Keratinocyte (primary cell): ENCODE results near the gene RGS3. TPM values are rescaled to one million over a fixed set of nuclear protein-coding genes. Genes with fewer than 3 reads are reported as not detected.

Source experiments
- DNase-seq: peaks from one replicate; pipeline ENCODE4 v3.0.0-alpha.2; 2011; ENCODE audit warnings: low read depth, missing footprints, low spot score
- FAIRE-seq: peaks from 2 replicates; lab custom pipeline; 2011; peaks lifted over from hg19 to GRCh38; lab: Jason Lieb, UNC
- H2AFZ ChIP-seq: 2 replicates; pipeline ENCODE4 v1.6.0; 2012; ENCODE audit warnings: low read length, control low read depth, inconsistent platforms; ENCODE audit not compliant: control insufficient read depth
- H3K27ac ChIP-seq: 2 replicates; pipeline ENCODE4 v1.5.1; 2011; ENCODE audit warnings: low read length; ENCODE audit not compliant: control insufficient read depth, insufficient read depth
- H3K27me3 ChIP-seq: 3 replicates; pipeline ENCODE4 v1.6.0; 2011; ENCODE audit warnings: low read length; ENCODE audit not compliant: control insufficient read depth, insufficient read depth; ENCODE audit errors: extremely low read depth
- H3K36me3 ChIP-seq, 2 experiments: 2 replicates in 1 of 2; 3 replicates in 1 of 2; pipeline ENCODE4 v1.5.1; 2011; ENCODE audit warnings: low read length in 2 of 2, mild to moderate bottlenecking in 1 of 2; ENCODE audit not compliant: control insufficient read depth in 2 of 2, insufficient read depth in 2 of 2; ENCODE audit errors: extremely low read depth in 1 of 2
- H3K4me1 ChIP-seq: 3 replicates; pipeline ENCODE4 v1.5.1; 2011; ENCODE audit warnings: low read length; ENCODE audit not compliant: control insufficient read depth, insufficient read depth; ENCODE audit errors: extremely low read depth
- H3K4me2 ChIP-seq: 3 replicates; pipeline ENCODE4 v1.6.0; 2011; ENCODE audit warnings: low read depth, low read length; ENCODE audit not compliant: control insufficient read depth, insufficient read depth; ENCODE audit errors: extremely low read depth
- H3K4me3 ChIP-seq, 3 experiments: fragments of 200-600 bp in 1 of 3; sonication (generic) in 1 of 3; 2 replicates in 2 of 3; 3 replicates in 1 of 3; pipeline ENCODE4 v1.5.1; 2011 to 2016; ENCODE audit warnings: low read length in 3 of 3, mild to moderate bottlenecking in 3 of 3, control low read depth in 2 of 3, inconsistent platforms in 1 of 3, low read depth in 1 of 3, mixed read lengths in 1 of 3, mixed run types in 1 of 3, moderate library complexity in 1 of 3; ENCODE audit not compliant: control insufficient read depth in 2 of 3, insufficient read depth in 2 of 3; ENCODE audit errors: extremely low read depth in 1 of 3
- H3K79me2 ChIP-seq: 2 replicates; pipeline ENCODE4 v1.6.0; 2012; ENCODE audit warnings: low read length; ENCODE audit not compliant: control insufficient read depth, insufficient read depth
- H3K9ac ChIP-seq: 3 replicates; pipeline ENCODE4 v1.6.0; 2011; ENCODE audit warnings: low read length; ENCODE audit not compliant: control insufficient read depth, insufficient read depth; ENCODE audit errors: extremely low read depth
- H3K9me1 ChIP-seq: 3 replicates; pipeline ENCODE4 v1.6.0; 2011; ENCODE audit warnings: low read length; ENCODE audit not compliant: control insufficient read depth, insufficient read depth; ENCODE audit errors: extremely low read depth
- H3K9me3 ChIP-seq: 2 replicates; pipeline ENCODE4 v1.5.1; 2012; ENCODE audit warnings: low read depth, low read length; ENCODE audit not compliant: control insufficient read depth
- H4K20me1 ChIP-seq: 3 replicates; pipeline ENCODE4 v1.6.0; 2011; ENCODE audit warnings: low read length; ENCODE audit not compliant: control insufficient read depth, insufficient read depth; ENCODE audit errors: extremely low read depth
- CTCF ChIP-seq, 3 experiments: IDR thresholded peaks in 1 of 3; conservative IDR thresholded peaks in 1 of 3; optimal IDR thresholded peaks in 1 of 3; 2 replicates in 2 of 3; 3 replicates in 1 of 3; pipeline versions ENCODE3 to v1.5.1; 2011; ENCODE audit warnings: low read length in 3 of 3, mild to moderate bottlenecking in 3 of 3, moderate library complexity in 2 of 3, control low read depth in 1 of 3, inconsistent platforms in 1 of 3; ENCODE audit not compliant: insufficient read depth in 2 of 3; ENCODE audit errors: extremely low read depth in 1 of 3
- EZH2 ChIP-seq: IDR thresholded peaks from one replicate; pipeline ENCODE4 v1.6.1; 2012; ENCODE audit warnings: inconsistent platforms, mild to moderate bottlenecking, low read length, moderate library complexity
- dilution Hi-C: fragments of 300-500 bp; cut with MboI; formaldehyde crosslinking; loops from one replicate; pipeline ENCODE4 v1.7.0; 2020; ENCODE audit warnings: low sequenced_read_pairs; ENCODE audit not compliant: extremely low pct_ligation_motif_present
- polyA plus RNA-seq, 5 experiments: library from polyadenylated mRNA; depleted of rRNA in 3 of 5; stranded (reverse) in 3 of 5; stranded (forward) in 1 of 5; unstranded in 1 of 5; fragments of >200 nt; gene quantifications; 1 replicate in 1 of 5; 2 replicates in 3 of 5; 3 replicates in 1 of 5; pipeline versions ENCODE4 v1.2.1 to v1.2.3, GENCODE V29; 2011 to 2012; ENCODE audit warnings: missing spikeins in 2 of 5, low read depth in 1 of 5, low replicate concordance in 1 of 5

RGS3 gene
- polyA plus RNA-seq, 1 donor (not counting 4 experiments of a cell fraction or from before 2014, with no cell fraction given), result 19.6 TPM

GRCh38 chr9:113529336-113530009, 65.9 kb downstream of the RGS3 start:
- H3K4me3 ChIP-seq, result no peak overlapping the region
- H3K9me1 ChIP-seq, result no peaks in the 10 kb centered on the region
- H3K27me3 ChIP-seq, result peaks cover 10% of the 10 kb centered on the region
- no peaks in the 10 kb centered on the region for H4K20me1 ChIP-seq
- H3K4me2 ChIP-seq, result no peak overlapping the region
- no peak for DNase-seq
- no peak for FAIRE-seq
- no peak overlapping the region for H3K27ac ChIP-seq
- H3K79me2 ChIP-seq, result no peaks in the 10 kb centered on the region
- no peaks in the 10 kb centered on the region for H3K4me1 ChIP-seq
- no peaks in the 10 kb centered on the region for H3K9me3 ChIP-seq
- dilution Hi-C loops, result no loop called here
- H3K9ac ChIP-seq, result no peak overlapping the region
- no peaks in the 10 kb centered on the region for H3K36me3 ChIP-seq
- H2AFZ ChIP-seq, result no peak overlapping the region
- no peak for TF ChIP-seq CTCF (optimal IDR thresholded peaks at IDR 0.05 in 1 of 3, IDR thresholded peaks at IDR 0.05 in 1 of 3, conservative IDR thresholded peaks at IDR 0.05 in 1 of 3; ENCODE audit: extremely low read depth in 1 of 3, insufficient read depth in 2 of 3, low read length in 3 of 3)
- TF ChIP-seq EZH2, result no peak

- Histone ChIP-seq H3K9me1 (no peaks in the 10 kb centered on the region), H3K27ac (no peak overlapping the region), H3K4me2 (no peak overlapping the region), H3K4me1 (no peaks in the 10 kb centered on the region), H3K9me3 (no peaks in the 10 kb centered on the region), H2AFZ (no peak overlapping the region), H3K27me3 (peaks cover 8% of the 10 kb centered on the region), H3K79me2 (no peaks in the 10 kb centered on the region), H3K9ac (no peak overlapping the region), H3K4me3 (no peak overlapping the region), H3K36me3 (no peaks in the 10 kb centered on the region), H4K20me1 (no peaks in the 10 kb centered on the region)
- FAIRE-seq (no peak), DNase-seq (no peak)
- dilution Hi-C loops, result no loop called here
- TF ChIP-seq CTCF (optimal IDR thresholded peaks at IDR 0.05 in 1 of 3, IDR thresholded peaks at IDR 0.05 in 1 of 3, conservative IDR thresholded peaks at IDR 0.05 in 1 of 3; ENCODE audit: extremely low read depth in 1 of 3, insufficient read depth in 2 of 3, low read length in 3 of 3), result no peak
- TF ChIP-seq EZH2, result no peak
Observed at GRCh38 chr9:113530022-113530635, 66.6 kb downstream of the RGS3 start.
